Pancreas (tissue), 10 donors: ENCODE measurements around the gene FASLG. TPM values are rescaled to one million over a fixed set of nuclear protein-coding genes. Genes with fewer than 3 reads are reported as not detected.

Source experiments
- ATAC-seq, 4 donors: fragments of 200-7000 bp; cut with Tn5 transposase; one replicate each; pipeline versions ENCODE4 v1.8.0 to v1.9.1; 2020; ENCODE audit warnings: mild to moderate bottlenecking in 4 of 4, moderate library complexity in 4 of 4
- DNase-seq, 6 donors: peaks; one replicate each; pipeline ENCODE4 v3.0.0-alpha.2; 2020
- FAIRE-seq: peaks from 2 replicates; lab custom pipeline; 2012; peaks lifted over from hg19 to GRCh38; lab: Jason Lieb, UNC
- H3K27ac ChIP-seq, 4 donors: fragments of 200-600 bp; sonication (generic); 1 replicate in 3 of 4; 2 replicates in 1 of 4; pipeline versions ENCODE4 v1.5.0 to v1.8.0; 2020
- H3K27me3 ChIP-seq, 4 donors: fragments of 200-600 bp; one replicate each; pipeline ENCODE4 v1.8.0; 2021
- H3K36me3 ChIP-seq, 3 donors: fragments of 200-600 bp; sonication (generic) in 1 of 3; one replicate each; pipeline versions ENCODE4 v1.5.0 to v1.8.0; 2020 to 2021
- H3K4me1 ChIP-seq, 3 donors: fragments of 200-600 bp; one replicate each; pipeline ENCODE4 v1.8.0; 2021
- H3K4me3 ChIP-seq, 4 donors: fragments of 200-600 bp; sonication (generic) in 2 of 4; one replicate each; pipeline versions ENCODE4 v1.5.0 to v1.8.0; 2020 to 2021
- H3K9me3 ChIP-seq, 4 donors: fragments of 200-600 bp; one replicate each; pipeline ENCODE4 v1.8.0; 2021
- WGBS, 2 donors: extraction: QIAGEN DNeasy Blood & Tissue Kit; methylation state at CpG; one replicate each; pipeline ENCODE4 v1.1.7; 2013; 5-methylcytosine and 5-hydroxymethylcytosine counted together
- intact Hi-C, 3 donors: fragments of 100-400 bp; cut with DNase I; formaldehyde crosslinking; loops; one replicate each; pipeline versions ENCODE4 v1.11.1 to v1.14.2; 2022
- polyA plus RNA-seq, 2 donors: library from polyadenylated mRNA; stranded (reverse); fragments of 200-250 nt; gene quantifications; one replicate each; pipeline ENCODE4 v1.2.3, GENCODE V29; 2013
- total RNA-seq, 6 donors: library from RNA; stranded (reverse); fragmentation: NEBNext Ultra II Directional in 4 of 6; extraction: Animal tissue kit (Norgen Biotek cat#: 25700) in 4 of 6; gene quantifications; one replicate each; pipeline versions ENCODE4 v1.2.1 to v1.2.4, GENCODE V29; 2021 to 2023
- TF ChIP-seq, protein P1 (sequence below), 4 donors: fragments of 200-600 bp; sonication (generic) in 3 of 4; IDR thresholded peaks; one replicate each; pipeline versions ENCODE4 v1.5.0 to v1.8.0; 2021; ENCODE audit warnings: antibody characterized with exemption in 4 of 4
- donor health status: healthy with polysubstance abuse.
- donor health status: DM: no; HTN: no; CAD: no; lungs with moderate emphysema.
- donor health status: DM: no; HTN: no; CAD: no.
- donor health status: control.
- donor health status: control.
- donor health status: Bipolar disorder and iron deficiency.
- donor health status: DM: yes; HTN: yes; CAD: no.
- donor health status: DM: no; HTN: no; CAD: no.
- donor health status: DM: no; HTN: no; CAD: no.
- donor health status: DM: yes; HTN: yes; CAD: no.

Gene FASLG
- total and polyA plus RNA-seq, 8 donors, result 0.06 to 0.37 (median 0.16) TPM; not detected in 3

DNA sequence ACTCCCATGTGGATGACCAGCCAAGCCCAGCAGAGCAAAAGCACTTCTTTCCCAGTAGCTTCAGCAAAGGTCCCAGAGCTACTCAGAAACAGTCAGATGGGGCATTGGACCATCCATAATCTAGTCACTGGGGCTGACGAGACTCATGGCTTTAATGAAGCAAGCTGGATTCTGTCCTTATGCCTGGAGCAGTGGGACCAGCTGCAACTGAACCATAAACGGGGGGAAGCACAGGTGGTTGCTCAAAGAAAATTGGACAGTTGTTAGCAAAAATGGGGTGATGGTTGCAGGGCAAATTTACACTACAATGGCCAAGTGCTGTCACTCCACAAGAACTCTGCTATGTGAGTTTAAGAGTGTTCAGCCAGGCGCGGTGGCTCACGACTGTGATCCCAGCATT lies 17.4 kb upstream of the FASLG start:
- H3K27ac ChIP-seq, result no peak overlapping the region
- no peak for FAIRE-seq
- no peaks in the 10 kb centered on the region for H3K9me3 ChIP-seq

DNA sequence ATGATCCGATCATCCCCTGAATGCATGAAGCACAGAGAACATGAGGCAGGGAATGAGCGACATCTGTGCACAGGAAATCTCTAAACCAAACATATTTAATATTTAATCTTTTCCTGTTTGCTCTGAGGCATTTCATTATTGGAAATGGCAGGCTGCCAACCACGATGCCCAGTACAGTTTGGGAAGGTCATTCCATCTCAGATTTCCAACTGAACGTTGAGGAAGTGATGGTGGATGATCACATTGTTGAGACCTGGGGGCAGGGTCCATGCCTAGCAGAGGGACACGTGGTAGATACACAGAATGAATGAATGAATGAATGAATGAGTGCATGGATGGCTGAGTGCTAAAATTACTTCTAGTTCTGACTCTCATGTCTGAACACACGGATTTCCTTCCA lies 15.9 kb upstream of the FASLG start:
- intact Hi-C loops, result no loop called here
- DNase-seq, result peak in 3 of 6 donors; percentile 18 to 20 (median 18)
- 30 to 33% methylated on average over 6 of the region's 6 CpGs for WGBS, 2 donors
- no peaks in the 10 kb centered on the region for H3K9me3 ChIP-seq
- H3K4me1 ChIP-seq, result no peaks in the 10 kb centered on the region
- TF ChIP-seq, protein P1, sequence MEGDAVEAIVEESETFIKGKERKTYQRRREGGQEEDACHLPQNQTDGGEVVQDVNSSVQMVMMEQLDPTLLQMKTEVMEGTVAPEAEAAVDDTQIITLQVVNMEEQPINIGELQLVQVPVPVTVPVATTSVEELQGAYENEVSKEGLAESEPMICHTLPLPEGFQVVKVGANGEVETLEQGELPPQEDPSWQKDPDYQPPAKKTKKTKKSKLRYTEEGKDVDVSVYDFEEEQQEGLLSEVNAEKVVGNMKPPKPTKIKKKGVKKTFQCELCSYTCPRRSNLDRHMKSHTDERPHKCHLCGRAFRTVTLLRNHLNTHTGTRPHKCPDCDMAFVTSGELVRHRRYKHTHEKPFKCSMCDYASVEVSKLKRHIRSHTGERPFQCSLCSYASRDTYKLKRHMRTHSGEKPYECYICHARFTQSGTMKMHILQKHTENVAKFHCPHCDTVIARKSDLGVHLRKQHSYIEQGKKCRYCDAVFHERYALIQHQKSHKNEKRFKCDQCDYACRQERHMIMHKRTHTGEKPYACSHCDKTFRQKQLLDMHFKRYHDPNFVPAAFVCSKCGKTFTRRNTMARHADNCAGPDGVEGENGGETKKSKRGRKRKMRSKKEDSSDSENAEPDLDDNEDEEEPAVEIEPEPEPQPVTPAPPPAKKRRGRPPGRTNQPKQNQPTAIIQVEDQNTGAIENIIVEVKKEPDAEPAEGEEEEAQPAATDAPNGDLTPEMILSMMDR (IDR thresholded peaks at IDR 0.05), result no peak
- H3K36me3 ChIP-seq, result no peaks in the 10 kb centered on the region
- no peak overlapping the region for H3K4me3 ChIP-seq
- no peaks in the 10 kb centered on the region for H3K27me3 ChIP-seq
- no peak overlapping the region for H3K27ac ChIP-seq
- no peak for FAIRE-seq
- ATAC-seq, result peak in 2 of 4 donors; percentile 41 to 51

More for the DNA sequence above, 17.4 kb upstream of the FASLG start:
- DNase-seq, result no peak
- H3K36me3 ChIP-seq, result no peaks in the 10 kb centered on the region
- intact Hi-C loops, result no loop called here
- no peaks in the 10 kb centered on the region for H3K4me1 ChIP-seq
- no peaks in the 10 kb centered on the region for H3K27me3 ChIP-seq
- ATAC-seq, result no peak
- no peak overlapping the region for H3K4me3 ChIP-seq
- 77 to 80% methylated on average over 5 of the region's 5 CpGs for WGBS, 2 donors
- TF ChIP-seq, protein P1 (IDR thresholded peaks at IDR 0.05), result no peak

DNA sequence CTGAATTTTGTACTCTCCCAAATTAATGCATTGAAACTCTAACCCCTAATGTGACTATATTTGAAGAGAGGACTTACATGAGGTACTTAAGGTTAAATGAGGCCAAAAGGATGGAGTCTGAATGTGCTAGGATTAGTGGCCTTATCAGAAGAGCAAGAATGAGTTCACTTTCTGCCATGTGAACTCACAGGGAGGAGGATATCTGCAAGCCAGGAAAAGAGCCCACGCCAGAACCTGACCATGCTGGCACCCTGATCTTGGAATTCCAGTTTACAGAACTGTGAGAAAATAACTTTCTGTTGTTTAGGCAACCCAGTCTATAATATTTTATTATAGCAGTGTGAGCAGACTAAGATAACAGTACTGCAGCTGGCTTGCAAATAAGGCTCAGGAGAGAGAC lies 12.2 kb upstream of the FASLG start:
- FAIRE-seq (no peak), ATAC-seq (no peak), DNase-seq (no peak)
- no peaks in the 10 kb centered on the region for H3K27me3 ChIP-seq
- no peaks in the 10 kb centered on the region for H3K9me3 ChIP-seq
- 77 to 84% methylated on average over 1 of the region's 1 CpG for WGBS, 2 donors
- no peak overlapping the region for H3K4me3 ChIP-seq
- no peak overlapping the region for H3K27ac ChIP-seq
- intact Hi-C loops, result no loop called here
- H3K4me1 ChIP-seq, result no peaks in the 10 kb centered on the region
- TF ChIP-seq, protein P1 (IDR thresholded peaks at IDR 0.05), result no peak
- H3K36me3 ChIP-seq, result no peaks in the 10 kb centered on the region

DNA sequence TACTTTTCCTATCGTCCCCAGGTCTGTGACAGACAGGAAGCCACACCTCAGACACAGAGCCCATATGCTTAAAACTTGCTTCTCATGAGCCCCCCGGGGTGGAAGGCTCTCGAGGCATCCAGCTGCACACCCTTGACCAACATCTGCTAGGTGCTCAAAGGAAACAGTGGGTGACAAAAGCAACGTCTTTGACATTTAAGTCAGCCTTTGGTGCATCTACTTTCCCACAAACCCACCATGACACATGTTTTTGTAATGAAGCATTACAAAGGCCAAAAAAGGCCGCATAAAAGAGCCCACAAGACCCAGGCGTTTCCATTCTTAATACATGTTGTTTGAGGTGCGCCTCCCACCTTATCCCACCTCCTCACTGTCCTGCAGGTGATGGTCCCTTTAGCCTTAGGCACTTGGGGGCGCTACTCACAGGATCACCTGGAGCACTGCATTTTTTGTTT lies 11.8 kb upstream of the FASLG start:
- no peak for FAIRE-seq
- TF ChIP-seq, protein P1 (IDR thresholded peaks at IDR 0.05), result no peak
- Histone ChIP-seq H3K27me3 (no peaks in the 10 kb centered on the region), H3K4me1 (no peaks in the 10 kb centered on the region), H3K4me3 (no peak overlapping the region), H3K27ac (no peak overlapping the region), H3K9me3 (no peaks in the 10 kb centered on the region), H3K36me3 (no peaks in the 10 kb centered on the region)
- DNase-seq, result no peak
- intact Hi-C loops, result no loop called here
- ATAC-seq, result no peak
- WGBS, 2 donors, result 71 to 76% methylated on average over 8 of the region's 8 CpGs

DNA sequence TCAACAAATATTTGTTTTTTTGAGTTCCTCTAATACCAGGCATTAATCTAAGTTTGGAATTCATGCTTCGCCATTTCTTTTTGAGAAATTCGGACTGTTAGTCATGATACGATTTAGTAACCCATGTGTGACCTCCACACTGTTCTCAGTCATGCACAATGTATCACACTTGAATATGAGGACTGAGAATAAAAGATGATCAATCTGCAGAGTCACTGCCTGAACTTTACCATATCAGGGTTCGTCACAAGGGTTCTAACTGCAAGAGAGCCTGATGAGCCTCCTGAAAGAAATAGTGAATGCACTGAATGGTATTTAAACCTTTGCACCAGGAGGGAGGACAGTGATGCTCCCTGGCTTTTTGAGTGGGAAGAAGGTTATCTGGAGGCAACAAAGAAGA lies 10.9 kb upstream of the FASLG start:
- no peaks in the 10 kb centered on the region for H3K9me3 ChIP-seq
- no peaks in the 10 kb centered on the region for H3K4me1 ChIP-seq
- H3K27ac ChIP-seq, result no peak overlapping the region
- H3K4me3 ChIP-seq, result no peak overlapping the region
- TF ChIP-seq, protein P1 (IDR thresholded peaks at IDR 0.05), result no peak
- 86 to 89% methylated on average over 4 of the region's 4 CpGs for WGBS, 2 donors
- ATAC-seq, result no peak
- no peak for FAIRE-seq
- no peaks in the 10 kb centered on the region for H3K36me3 ChIP-seq
- intact Hi-C loops, result no loop called here
- DNase-seq, result no peak
- H3K27me3 ChIP-seq, result no peaks in the 10 kb centered on the region
